ENCODE measurements around the gene LPIN3.

Gene LPIN3

GRCh38 chr20:41361757-41362747 lies 21.4 kb downstream of the LPIN3 start:
- H3K9me3 ChIP-seq (ENCODE audit: insufficient read depth, low read length, severe bottlenecking), result no peaks in the 10 kb centered on the region
- H3K4me1 ChIP-seq (ENCODE audit: insufficient read depth, low read length), result no peaks in the 10 kb centered on the region
- no peak overlapping the region for H3K4me2 ChIP-seq (ENCODE audit: insufficient read depth, low read length)
- H3K36me3 ChIP-seq (ENCODE audit: insufficient read depth, low read length), result no peaks in the 10 kb centered on the region
- no peaks in the 10 kb centered on the region for H3K79me2 ChIP-seq (ENCODE audit: insufficient read depth, low read length)
- H3K4me3 ChIP-seq (ENCODE audit: low read depth in 1 of 2, low read length in 2 of 2), result no peak overlapping the region
- H2AFZ ChIP-seq (ENCODE audit: low read depth, low read length), result no peak overlapping the region
- no peak overlapping the region for H3K9ac ChIP-seq (ENCODE audit: low read depth, low read length)
- no peak overlapping the region for H3K27ac ChIP-seq (ENCODE audit: low read length)
- H3K27me3 ChIP-seq (ENCODE audit: insufficient read depth, low read length, poor library complexity), result no peaks in the 10 kb centered on the region
- TF ChIP-seq EZH2 (IDR thresholded peaks at IDR 0.05; ENCODE audit: borderline replicate concordance, low read depth, low read length, severe bottlenecking), result no peak
- no peak for TF ChIP-seq CTCF (IDR thresholded peaks at IDR 0.05; ENCODE audit: borderline replicate concordance, extremely low read depth, low read length, poor library complexity, severe bottlenecking)
- peaks cover 5% of the 10 kb centered on the region; the same call in 1 of the 2 replicates for H4K20me1 ChIP-seq (ENCODE audit: insufficient read depth, low read length)
- ATAC-seq (ENCODE audit: insufficient read depth, low read depth) (no peak), DNase-seq (no peak)

- no peak overlapping the region for H3K4me3 ChIP-seq (ENCODE audit: low read depth in 1 of 2, low read length in 2 of 2)
- no peak overlapping the region for H3K9ac ChIP-seq (ENCODE audit: low read depth, low read length)
- no peaks in the 10 kb centered on the region for H3K9me3 ChIP-seq (ENCODE audit: insufficient read depth, low read length, severe bottlenecking)
- H3K27ac ChIP-seq (ENCODE audit: low read length), result no peak overlapping the region
- H3K27me3 ChIP-seq (ENCODE audit: insufficient read depth, low read length, poor library complexity), result no peaks in the 10 kb centered on the region
- ATAC-seq (ENCODE audit: insufficient read depth, low read depth) (no peak), DNase-seq (no peak)
- H3K4me2 ChIP-seq (ENCODE audit: insufficient read depth, low read length), result no peak overlapping the region
- no peaks in the 10 kb centered on the region for H3K79me2 ChIP-seq (ENCODE audit: insufficient read depth, low read length)
- TF ChIP-seq CTCF (IDR thresholded peaks at IDR 0.05; ENCODE audit: borderline replicate concordance, extremely low read depth, low read length, poor library complexity, severe bottlenecking) (no peak), EZH2 (IDR thresholded peaks at IDR 0.05; ENCODE audit: borderline replicate concordance, low read depth, low read length, severe bottlenecking) (no peak)
- no peaks in the 10 kb centered on the region for H3K4me1 ChIP-seq (ENCODE audit: insufficient read depth, low read length)
- H2AFZ ChIP-seq (ENCODE audit: low read depth, low read length), result no peak overlapping the region
- H4K20me1 ChIP-seq (ENCODE audit: insufficient read depth, low read length), result peaks cover 5% of the 10 kb centered on the region; the same call in 1 of the 2 replicates
- H3K36me3 ChIP-seq (ENCODE audit: insufficient read depth, low read length), result no peaks in the 10 kb centered on the region
Observed at GRCh38 chr20:41362748-41363140, 22.1 kb downstream of the LPIN3 start.

- H3K9me3 ChIP-seq (ENCODE audit: insufficient read depth, low read length, severe bottlenecking), result no peaks in the 10 kb centered on the region
- no peaks in the 10 kb centered on the region for H3K79me2 ChIP-seq (ENCODE audit: insufficient read depth, low read length)
- H3K4me3 ChIP-seq (ENCODE audit: low read depth in 1 of 2, low read length in 2 of 2), result no peak overlapping the region
- no peaks in the 10 kb centered on the region for H3K36me3 ChIP-seq (ENCODE audit: insufficient read depth, low read length)
- H3K27me3 ChIP-seq (ENCODE audit: insufficient read depth, low read length, poor library complexity), result no peaks in the 10 kb centered on the region
- DNase-seq (no peak), ATAC-seq (ENCODE audit: insufficient read depth, low read depth) (no peak)
- no peak overlapping the region for H3K27ac ChIP-seq (ENCODE audit: low read length)
- no peak for TF ChIP-seq EZH2 (IDR thresholded peaks at IDR 0.05; ENCODE audit: borderline replicate concordance, low read depth, low read length, severe bottlenecking)
- TF ChIP-seq CTCF (IDR thresholded peaks at IDR 0.05; ENCODE audit: borderline replicate concordance, extremely low read depth, low read length, poor library complexity, severe bottlenecking), result no peak
- no peak overlapping the region for H3K9ac ChIP-seq (ENCODE audit: low read depth, low read length)
- H2AFZ ChIP-seq (ENCODE audit: low read depth, low read length), result no peak overlapping the region
- peaks cover 3% of the 10 kb centered on the region; the same call in 1 of the 2 replicates for H4K20me1 ChIP-seq (ENCODE audit: insufficient read depth, low read length)
- H3K4me1 ChIP-seq (ENCODE audit: insufficient read depth, low read length), result no peaks in the 10 kb centered on the region
- H3K4me2 ChIP-seq (ENCODE audit: insufficient read depth, low read length), result no peak overlapping the region
Observed at GRCh38 chr20:41363601-41364000, 23.0 kb downstream of the LPIN3 start.

All from DND-41 (cell line).